Upper lobe of left lung (tissue), 4 donors: ENCODE data around the gene PCDHB12.
"Not testable (repeated sequence)": the region's sequence is repeated elsewhere in the genome, so short reads cannot be mapped to it uniquely, and the experiment has no call there.

Experiments used
- CTCF ChIP-seq, 6 experiments: fragments of 450-650 bp in 4 of 6; fragments of 200-600 bp in 2 of 6; sonication (generic) in 2 of 6; IDR thresholded peaks; one replicate each; pipeline ENCODE4 v1.5.1; 2016 to 2019; ENCODE audit warnings: antibody characterized with exemption in 6 of 6
- POLR2A ChIP-seq, 4 donors: fragments of 450-650 bp; IDR thresholded peaks; one replicate each; pipeline ENCODE4 v1.5.1; 2016 to 2017; ENCODE audit warnings: antibody characterized with exemption in 4 of 4, mild to moderate bottlenecking in 2 of 4

- not testable (repeated sequence) for TF ChIP-seq CTCF, POLR2A (IDR thresholded peaks at IDR 0.05)
Measured at GRCh38 chr5:141177577-141178191, 30.8 kb upstream of the PCDHB12 start, which contains the start of gene PCDHB8.
